IMR-90 (cell line): ENCODE measurements around the gene FAM234B.

Source experiments
- CEBPB ChIP-seq: IDR thresholded peaks from 2 replicates; pipeline ENCODE4 v1.6.1; 2012; ENCODE audit warnings: low read depth, low read length, improper control_type of control experiment
- POLR2A ChIP-seq: IDR thresholded peaks from 2 replicates; pipeline ENCODE4 v1.6.1; 2012; ENCODE audit warnings: mild to moderate bottlenecking, low read depth, low read length
- RAD21 ChIP-seq: IDR thresholded peaks from 2 replicates; pipeline ENCODE4 v1.6.1; 2012; ENCODE audit warnings: low read length, improper control_type of control experiment
- SMC3 ChIP-seq: fragments of 150-350 bp; IDR thresholded peaks from 2 replicates; pipeline ENCODE4 v1.6.1; 2016; ENCODE audit warnings: low read depth, mild to moderate bottlenecking, antibody characterized with exemption, low read length, moderate library complexity
- TF ChIP-seq, protein P1 (sequence below): conservative IDR thresholded peaks from 2 replicates; pipeline ENCODE4 v1.5.1; 2012; ENCODE audit warnings: mild to moderate bottlenecking, low read depth, low read length, improper control_type of control experiment
- TF ChIP-seq, protein P2 (sequence below): fragments of 150-350 bp; IDR thresholded peaks from 2 replicates; pipeline ENCODE4 v1.6.1; 2017; ENCODE audit warnings: mild to moderate bottlenecking, antibody characterized with exemption, low read length, low read depth

DNA sequence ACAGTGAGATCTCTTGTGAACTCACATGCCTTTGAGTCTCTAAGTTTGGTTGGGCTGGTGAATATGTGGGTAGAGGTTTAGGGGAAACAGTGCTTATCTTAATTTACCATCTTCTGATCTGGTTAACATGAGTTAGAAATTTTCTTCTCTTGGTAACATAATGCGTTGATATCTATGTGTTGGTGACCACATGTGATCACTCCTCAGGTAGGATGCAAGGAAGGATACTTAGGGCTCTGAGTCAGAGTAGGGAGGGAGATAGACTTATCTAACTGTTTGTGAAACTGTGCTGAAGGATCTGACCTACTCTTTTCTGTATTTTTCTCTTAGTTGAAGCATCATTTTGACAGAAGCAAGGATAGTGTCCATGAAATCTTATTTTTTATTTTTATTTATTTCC, 23.1 kb downstream of the FAM234B start:
- TF ChIP-seq, protein P1, sequence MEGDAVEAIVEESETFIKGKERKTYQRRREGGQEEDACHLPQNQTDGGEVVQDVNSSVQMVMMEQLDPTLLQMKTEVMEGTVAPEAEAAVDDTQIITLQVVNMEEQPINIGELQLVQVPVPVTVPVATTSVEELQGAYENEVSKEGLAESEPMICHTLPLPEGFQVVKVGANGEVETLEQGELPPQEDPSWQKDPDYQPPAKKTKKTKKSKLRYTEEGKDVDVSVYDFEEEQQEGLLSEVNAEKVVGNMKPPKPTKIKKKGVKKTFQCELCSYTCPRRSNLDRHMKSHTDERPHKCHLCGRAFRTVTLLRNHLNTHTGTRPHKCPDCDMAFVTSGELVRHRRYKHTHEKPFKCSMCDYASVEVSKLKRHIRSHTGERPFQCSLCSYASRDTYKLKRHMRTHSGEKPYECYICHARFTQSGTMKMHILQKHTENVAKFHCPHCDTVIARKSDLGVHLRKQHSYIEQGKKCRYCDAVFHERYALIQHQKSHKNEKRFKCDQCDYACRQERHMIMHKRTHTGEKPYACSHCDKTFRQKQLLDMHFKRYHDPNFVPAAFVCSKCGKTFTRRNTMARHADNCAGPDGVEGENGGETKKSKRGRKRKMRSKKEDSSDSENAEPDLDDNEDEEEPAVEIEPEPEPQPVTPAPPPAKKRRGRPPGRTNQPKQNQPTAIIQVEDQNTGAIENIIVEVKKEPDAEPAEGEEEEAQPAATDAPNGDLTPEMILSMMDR: no peak
- TF ChIP-seq POLR2A (no peak), SMC3 (no peak), CEBPB (no peak), RAD21 (no peak)
- TF ChIP-seq, protein P2, sequence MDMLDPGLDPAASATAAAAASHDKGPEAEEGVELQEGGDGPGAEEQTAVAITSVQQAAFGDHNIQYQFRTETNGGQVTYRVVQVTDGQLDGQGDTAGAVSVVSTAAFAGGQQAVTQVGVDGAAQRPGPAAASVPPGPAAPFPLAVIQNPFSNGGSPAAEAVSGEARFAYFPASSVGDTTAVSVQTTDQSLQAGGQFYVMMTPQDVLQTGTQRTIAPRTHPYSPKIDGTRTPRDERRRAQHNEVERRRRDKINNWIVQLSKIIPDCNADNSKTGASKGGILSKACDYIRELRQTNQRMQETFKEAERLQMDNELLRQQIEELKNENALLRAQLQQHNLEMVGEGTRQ: no peak
